CD4-positive, alpha-beta T cell treated with Interferon alpha-2 for 1 hour (primary cell): ENCODE measurements around the gene SPEF2.

ENCODE experiments used
- DNase-seq, 2 donors: peaks; one replicate each; pipeline ENCODE4 v3.0.0-alpha.2; 2020 to 2022

Gene SPEF2

DNA sequence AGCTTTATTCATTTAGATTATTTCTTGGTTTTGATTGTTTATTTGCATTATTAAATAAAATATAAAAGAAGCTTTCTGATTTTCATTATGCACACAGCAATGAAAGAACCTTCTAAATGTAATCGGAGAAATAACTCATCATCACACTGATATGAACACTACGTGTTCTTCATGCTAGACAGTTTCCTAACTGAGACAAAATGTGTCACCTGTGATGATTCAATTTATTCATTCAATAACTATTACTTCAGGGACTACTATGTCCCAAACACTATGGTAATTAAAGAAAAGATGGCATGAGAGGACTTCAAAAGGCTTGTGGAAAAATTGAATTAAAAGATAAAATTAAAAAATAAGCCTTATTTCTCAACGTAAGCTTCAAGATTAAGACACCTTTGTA lies 118.1 kb downstream of the SPEF2 start:
- no peak for DNase-seq

DNA sequence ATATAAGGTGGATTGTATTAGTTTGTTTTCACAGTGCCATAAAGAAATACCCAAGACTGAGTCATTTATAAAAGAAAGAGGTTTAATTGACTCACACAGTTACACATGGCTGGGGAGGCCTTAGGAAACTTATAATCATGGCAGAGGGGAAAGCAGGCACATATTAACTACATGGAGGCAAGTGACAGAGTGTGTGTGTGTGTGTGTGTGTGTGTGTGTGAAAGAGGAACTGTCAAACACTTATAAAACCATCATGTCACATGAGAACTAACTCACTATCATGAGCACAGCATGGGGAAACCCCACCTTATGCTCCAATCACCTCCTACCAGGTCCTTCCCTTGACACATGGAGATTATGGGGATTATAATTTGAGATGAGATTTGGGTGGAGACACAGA lies 118.6 kb downstream of the SPEF2 start:
- no peak for DNase-seq

DNA sequence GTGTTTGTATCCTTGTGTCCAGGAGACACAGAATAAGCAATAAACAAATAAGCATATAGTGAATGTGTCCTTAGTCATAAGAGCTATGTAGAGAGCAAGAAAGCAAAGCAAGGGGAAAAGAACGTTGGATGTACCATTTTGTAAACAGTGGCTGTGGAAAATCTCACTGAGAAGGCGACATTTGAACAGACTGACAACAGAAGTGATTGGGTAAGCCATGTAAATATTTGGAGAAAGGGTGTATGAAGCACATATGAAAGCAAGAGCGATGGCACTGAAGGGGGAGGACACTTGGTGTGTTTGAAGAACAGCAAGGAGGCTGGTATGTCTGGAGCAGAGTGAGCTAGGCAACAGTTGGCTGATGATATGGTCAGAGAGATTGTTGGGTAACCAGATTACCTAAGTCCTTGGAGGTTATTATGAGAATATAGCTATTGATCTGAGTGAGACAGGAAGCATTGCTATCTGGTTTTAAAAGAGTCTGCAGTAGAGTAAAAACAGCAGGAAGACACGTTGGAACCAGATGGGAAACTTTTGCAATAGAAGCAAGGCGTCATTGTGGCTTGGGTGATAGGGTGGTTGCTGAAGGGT lies 123.6 kb downstream of the SPEF2 start:
- DNase-seq, result no peak

DNA sequence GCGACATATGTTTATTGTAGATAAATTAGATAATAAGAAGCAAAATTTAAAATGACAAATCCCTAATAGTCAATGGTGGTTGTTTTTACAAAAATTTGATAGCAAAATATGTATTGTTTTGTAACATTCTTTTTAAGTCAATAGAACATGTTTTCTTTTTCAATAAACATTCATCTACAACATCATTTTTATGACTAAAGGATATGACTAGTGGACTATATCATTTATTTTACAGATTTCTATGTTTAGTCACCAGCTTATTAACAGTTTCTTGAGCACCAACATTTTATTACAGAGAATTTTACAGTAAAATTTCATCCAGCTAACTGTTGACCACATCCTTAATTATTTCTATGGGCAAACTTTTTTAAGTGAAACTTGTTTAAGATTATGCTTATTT lies 124.3 kb downstream of the SPEF2 start:
- no peak for DNase-seq

DNA sequence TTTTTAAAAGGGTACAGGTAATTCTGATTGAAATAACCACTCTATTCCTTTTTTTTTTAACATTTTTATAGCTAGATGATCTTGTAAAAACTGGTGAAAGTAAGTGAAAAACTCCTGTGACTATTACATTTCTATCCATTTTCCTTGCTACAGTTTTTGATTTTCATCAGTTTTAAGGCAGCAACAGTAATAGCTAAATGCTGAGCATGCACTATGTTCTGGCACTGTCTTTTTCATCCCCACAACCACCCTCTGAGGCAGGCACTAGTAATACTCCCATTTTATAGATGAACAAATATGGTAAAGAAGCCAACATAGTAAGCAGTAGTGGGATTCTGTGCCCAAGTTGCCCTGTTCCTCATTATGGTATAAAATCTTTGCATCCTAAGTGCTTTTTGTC lies 126.0 kb downstream of the SPEF2 start:
- no peak for DNase-seq

DNA sequence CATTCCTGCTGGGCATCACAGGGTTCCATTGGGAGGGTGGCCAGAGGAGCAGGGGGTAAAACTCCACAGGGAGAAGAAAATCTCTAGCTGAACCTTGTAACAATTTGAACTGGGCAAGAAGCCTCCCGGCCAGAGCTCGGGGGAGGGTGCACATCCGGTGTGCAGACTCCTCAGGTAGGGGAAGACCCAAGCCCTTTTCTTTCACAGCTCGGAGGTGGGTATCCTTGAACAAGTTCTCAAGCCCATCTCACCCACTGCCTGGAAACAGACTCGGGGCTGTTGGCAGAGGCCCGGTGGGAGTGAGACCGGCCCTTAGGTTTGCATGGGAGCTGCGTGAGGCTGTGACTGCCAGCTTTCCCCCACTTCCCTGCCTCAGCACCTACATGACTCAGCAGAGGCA lies 127.5 kb downstream of the SPEF2 start:
- no peak for DNase-seq

DNA sequence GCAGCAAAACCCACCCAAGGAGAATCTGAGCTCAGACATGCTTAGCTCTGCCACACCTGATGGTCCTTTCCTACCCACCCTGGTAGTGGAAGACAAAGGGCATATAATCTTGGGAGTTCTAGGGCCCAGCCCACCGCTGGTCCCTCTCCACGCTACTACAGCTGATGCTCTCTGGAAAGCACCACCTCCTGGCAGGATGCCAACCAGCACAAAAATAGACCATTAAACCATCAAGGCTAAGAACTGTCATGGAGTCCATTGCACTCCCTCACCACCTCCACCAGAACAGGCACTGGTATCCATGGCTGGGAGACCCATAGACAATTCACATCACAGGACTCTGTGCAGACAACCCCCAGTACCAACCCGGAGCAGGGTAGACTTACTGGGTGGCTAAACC lies 128.0 kb downstream of the SPEF2 start:
- no peak for DNase-seq

DNA sequence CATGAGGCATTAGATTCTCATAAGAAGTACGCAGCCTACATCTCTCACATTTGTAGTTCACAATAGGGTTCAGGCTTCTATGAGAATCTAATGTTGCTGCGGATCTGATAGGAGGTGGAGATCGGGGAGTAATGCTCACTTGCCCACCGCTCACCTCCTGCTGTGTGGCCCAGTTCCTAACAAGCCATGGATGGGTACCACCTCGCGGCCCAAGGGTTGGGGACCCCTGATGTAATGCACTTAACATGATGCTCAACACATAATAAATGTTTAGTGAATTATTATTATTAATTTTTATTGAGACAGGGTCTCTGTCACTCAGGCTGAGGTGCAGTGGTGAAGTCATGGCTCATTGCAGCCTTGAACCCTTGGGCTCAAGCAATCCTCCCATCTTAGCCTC lies 134.3 kb downstream of the SPEF2 start:
- DNase-seq, result no peak

DNA sequence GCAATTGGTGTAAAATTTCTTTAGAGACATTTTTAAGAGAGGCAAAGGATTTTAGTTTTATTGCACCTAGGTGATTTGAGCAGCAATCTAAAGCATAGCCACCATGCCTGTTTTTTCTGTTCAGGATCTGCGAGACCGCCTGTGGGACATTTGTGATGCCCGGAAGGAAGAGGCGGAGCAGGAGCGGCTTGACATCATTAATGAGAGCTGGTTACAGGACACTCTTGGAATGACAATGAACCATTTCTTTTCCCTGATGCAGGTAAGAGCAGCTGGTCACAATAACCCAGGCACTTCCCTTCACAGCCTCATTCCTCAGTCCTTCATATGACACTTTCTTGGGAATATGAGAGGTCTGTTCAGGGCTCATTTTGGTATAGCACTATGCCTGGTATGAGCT lies 135.8 kb downstream of the SPEF2 start:
- no peak for DNase-seq

DNA sequence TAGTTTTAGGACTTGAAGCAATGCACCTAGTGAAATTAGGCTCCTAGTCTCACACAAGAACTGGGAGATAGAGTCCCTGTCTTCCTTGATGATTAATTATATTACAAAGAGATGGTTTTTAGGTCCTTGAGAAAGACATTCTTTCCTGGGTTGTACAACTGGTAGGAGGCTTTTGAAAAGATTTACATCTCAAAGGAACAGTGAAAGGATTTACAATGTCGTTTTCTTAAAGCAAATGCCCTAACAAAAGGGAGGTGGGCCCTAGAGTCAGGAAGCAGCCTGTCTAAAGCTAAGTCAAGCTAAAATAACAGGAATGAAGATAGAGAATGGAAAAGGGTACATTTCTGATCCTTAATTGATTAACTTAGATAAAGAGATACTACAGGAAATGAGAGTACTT lies 136.8 kb downstream of the SPEF2 start:
- DNase-seq, result no peak

DNA sequence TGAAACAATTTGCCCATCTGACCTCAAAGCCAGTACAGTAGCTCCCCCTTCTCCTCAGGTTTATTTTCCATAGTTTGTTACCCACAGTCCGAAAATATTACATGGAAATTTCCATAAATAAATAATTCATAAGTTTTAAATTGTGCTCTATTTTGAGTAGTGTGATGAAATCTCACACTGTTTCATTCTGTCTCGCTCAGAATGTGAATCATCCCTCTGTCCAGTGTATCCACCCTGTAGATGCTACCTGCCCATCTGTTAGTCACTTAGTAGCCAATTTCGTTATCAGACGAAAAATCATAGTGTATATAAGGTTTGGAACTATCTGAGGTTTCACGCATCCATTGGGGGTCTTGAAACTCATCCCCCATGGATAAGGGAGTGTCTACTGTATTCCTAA lies 138.3 kb downstream of the SPEF2 start:
- no peak for DNase-seq

DNA sequence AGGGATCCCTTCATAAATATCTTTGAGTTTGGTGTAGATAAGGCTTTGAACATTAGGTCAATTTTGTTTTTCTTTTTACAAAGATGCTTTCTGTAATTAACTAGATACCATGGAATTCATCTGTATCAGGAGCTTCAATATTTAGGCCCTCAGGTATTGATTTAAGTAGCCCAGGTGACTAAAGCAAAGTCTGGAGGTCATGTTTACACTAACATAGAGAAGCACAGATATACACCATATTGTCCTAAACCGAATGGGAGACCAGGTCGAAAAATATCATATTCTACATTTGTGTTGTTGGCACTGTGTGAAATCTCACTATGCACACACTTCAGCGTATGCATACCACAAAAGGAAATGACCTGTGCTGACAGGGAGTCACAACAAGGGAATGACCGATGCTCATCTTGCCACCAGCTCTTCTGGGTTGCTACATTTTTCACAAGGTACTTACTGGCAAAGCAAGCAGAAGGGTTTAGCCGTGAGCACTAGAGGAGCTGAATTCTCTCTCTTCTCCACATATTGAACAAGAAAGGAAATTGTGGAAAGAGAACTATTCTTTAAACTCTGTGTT lies 140.6 kb downstream of the SPEF2 start:
- no peak for DNase-seq

DNA sequence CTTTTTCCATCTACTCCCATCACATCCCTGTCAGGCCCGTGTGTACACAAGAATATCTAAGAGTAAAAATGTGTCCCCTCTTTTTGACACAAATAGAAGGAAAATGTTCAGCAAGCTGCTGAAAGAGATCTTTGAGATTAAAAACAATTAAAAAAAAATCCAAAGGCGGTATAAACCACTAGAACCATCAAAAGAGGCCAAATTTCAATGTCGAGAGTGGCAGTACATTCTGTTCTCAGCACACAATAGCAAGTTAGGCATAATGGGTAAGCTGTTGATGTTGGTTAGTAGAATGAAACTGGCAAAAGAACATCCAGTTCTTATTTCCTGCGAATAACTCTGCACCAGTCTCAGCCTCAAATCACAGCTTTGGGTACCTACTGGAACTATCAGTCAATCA lies 143.9 kb downstream of the SPEF2 start:
- DNase-seq, result no peak

DNA sequence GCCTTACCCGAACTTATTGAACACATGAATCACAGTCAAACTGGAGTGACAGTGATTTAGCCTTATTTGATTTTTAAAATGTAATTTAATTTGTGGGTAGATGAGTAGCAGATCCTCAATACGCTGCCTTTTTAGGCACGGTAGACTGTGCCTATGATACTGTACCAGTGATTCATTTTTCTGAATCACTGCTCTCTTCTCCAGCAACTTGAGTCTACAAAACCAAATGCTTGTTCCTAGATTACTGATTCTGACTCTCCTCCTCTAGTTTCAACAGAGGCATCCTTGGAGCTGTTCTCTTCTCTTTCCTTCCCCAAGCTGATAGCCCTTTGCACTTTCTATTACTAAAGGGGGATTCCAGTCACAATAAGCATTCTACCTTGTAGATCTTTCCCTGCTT lies 144.7 kb downstream of the SPEF2 start:
- DNase-seq, result no peak

DNA sequence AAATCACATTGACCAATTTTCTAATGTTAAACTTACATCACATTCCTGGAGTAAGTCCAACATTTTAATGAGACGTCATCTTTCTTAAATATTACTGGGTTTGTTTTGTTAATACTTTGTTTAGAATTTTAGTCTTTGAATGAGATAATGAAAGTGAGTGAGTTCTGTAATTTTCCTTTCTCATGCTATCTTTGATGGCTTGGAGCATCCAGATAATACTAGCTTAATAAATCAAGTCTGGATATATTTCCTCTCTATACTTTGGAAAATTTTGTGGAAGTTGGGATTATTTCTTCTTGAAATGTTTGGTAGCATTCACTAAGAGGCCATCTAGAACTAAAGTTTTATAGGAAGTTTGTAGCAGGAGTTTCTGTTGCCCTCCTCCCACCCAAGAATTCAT lies 148.3 kb downstream of the SPEF2 start:
- DNase-seq, result no peak

DNA sequence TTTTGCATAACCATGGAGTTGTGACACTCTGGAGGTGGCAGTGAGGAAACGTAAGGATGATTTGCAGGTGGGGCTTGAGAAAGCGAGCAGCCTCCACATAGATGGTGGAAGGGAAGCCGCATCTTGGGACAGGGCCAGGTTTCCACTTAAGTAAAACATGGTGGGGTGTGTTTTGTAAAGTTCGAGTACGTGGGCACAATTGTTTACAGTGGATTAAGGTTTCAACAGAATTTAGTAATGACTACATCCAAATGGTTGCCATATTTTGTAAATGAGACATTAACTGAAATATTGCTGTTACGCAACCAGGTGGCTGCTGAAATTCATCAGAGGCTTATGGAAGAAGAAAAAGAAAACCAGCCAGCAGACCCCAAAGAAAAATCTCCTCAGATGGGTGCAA lies 153.6 kb downstream of the SPEF2 start:
- DNase-seq, result no peak

DNA sequence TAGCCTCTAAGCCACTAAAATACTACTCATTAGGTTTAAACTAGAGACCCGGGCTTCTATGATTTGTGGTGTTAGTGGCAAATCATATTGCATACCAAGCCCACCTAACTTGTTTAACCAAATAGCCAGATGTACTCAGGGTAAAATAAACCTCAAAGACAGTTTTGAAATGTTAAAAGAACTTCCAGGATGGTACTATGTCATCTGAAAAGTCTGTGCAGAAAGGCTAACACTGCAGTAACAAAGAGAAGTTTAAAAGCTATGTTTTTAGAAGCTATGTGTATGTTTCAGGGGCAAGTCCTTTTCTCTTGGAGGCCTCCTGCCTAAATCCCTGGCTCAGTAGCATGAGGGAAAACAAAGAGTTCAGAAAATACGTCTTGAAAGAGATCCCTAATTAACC lies 154.2 kb downstream of the SPEF2 start:
- no peak for DNase-seq

DNA sequence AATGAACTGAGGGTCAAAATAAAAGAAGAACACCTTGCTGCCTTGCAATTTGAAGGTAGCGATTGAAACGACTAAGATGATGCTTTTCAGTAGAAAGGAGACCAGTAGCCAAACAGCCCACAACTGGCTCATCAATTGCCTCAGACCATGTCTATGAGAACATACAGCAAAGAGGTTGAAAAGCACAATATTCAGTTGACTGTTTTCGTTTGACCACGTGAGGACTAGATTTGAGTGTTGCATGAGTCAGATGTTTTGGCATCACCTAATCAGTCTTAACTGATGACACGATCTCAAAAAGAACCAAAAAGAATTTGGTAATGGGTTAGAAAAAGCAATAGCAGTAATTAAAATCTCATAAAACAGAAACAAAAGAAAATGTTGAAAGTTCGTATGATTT lies 156.3 kb downstream of the SPEF2 start:
- DNase-seq, result no peak

DNA sequence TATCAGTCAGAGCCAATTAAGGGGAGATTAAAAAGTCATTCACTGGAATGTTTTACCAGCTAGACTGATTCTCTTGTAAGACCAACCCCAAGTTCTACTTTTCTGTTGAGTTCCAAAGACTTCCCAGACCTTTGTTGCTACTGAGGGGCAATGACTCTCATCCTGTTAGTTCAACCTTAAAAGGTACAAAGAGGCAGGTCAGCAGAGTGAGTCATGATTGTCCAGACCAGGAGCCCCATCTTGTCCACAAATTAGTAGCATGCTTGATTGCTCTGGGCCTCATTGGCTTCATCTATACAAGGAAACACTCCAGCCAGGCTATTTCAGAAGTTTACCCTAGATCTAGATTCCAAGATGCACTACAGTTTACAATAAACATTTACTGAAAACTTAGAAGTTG lies 159.1 kb downstream of the SPEF2 start:
- no peak for DNase-seq

DNA sequence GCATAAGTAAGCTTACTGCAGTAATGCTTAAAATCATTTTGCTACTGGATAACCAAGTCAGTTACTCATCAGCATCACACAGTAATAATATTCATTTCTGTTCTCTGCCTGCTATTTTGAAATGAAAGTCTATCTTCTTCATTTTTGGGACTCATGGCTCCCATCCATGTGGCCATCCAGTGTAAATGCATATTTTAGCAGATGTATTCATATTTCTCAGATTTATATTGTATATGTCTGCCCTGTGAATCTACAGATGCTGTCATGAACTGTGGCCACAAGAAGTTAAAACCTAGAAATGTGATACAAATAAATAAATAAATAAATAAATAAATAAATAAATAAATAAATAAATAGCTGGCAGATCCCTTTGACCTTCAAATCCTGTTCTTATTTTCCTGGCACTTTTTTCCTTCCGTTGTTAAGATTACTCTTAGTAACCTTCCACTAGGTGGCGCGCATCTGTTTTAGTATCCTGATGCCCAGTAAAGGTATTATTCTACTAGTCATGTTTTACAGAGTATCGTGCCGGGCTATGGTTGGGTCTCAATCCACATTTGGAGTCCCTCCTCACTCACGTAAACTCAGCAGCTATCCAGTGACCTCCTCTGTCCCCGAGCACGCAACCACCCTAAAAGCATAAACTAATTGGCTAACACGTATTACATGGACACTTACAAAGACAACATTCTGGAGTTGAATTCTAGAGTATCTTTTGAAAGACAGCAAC lies 159.9 kb downstream of the SPEF2 start:
- DNase-seq, result peak; percentile 66 to 83

DNA sequence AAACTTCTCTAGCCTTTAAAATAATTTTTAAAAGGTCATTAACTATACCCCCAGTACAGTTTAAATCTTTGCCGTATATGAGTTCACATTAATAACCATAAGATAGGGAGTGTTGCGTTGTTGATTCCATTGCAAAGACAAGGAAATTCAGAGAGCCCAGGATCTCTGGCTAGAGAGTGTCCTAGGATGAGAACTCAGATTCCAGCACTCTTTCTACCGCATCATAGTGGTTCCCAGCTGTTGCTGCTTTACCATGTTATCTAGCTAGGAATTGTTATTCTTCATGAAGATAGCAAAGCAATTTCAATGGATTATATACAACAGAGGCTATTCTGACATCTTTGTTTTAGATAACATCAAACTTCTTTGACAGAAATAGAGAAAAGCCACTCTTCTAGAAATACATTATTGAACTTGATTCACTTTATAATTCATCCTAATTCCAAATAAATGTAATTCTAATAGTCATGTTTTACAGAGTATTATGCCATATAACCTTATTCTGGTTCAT lies 160.7 kb downstream of the SPEF2 start:
- DNase-seq, result no peak

DNA sequence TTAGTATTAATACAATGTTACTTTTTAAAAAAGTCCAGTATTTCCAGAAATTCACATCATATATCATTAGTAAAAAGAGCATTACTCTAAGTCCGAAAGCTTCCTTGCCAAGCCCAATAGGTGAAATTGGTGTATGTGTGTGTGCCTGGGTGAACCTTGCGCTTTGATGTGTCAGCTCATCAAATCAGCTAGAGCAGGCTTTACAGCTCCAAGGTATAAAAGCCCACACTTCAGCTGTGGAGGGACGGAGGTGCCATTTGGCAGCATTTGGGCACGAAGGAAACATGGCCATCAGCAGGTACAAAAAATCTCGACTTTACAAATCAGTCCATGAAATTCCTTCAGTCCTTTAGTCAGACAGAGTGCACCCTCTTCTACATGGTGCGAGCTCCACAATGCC lies 162.6 kb downstream of the SPEF2 start:
- DNase-seq, result peak; percentile 46 to 65

DNA sequence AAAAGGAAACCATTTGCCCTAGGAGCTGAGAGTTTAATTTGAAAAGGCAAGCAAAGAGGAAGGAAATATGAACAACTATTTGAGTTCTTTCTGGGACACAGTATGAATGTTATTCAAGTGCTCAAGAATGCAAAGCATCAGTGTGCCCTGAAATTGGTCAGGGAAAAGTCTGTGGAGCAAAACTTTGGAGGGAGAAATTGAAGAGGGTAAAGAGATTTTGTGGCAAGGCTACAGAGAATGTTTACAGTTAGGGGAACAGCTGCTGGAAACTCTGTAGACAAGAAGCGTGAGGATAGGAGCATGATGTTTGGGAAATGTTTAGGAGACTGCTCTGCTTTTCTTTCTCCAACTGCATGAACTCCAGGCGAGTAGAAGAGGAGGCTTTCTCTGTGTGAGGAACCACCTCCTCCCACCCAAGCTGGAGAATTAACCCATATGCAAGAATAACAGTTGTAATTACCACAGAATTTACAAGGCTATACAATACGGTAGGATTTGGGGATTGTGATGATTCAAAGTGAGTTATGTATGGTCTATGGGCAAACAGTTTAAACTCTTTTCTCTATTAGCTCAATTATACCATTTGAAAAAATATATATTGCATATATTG lies 163.6 kb downstream of the SPEF2 start:
- no peak for DNase-seq

DNA sequence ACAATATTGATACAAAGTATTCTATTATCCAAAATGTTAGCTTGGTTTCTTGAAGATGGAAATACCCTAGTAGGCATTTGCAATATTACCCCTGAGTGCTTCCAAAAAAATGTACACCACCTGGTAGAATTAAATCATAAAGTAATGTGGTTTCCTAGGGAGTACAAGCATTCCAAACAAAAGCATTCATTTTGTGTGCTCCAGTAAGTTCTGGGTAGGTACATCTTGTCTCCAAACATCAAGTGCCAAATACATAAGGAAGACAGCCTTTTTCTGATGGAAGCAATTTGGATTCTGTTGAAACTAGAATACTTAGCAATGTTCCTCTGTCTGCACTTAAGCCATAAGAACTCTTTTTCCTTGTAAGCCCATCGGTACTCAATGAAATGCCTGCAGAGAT lies 165.9 kb downstream of the SPEF2 start:
- DNase-seq, result no peak
